A549 (cell line): ENCODE results near the gene MYH11.

Experiments
- CEBPB ChIP-seq, 2 experiments: fragments of >200 bp in 1 of 2; sonication (Bioruptor Twin) in 1 of 2; formaldehyde crosslinking in 1 of 2; IDR thresholded peaks; 2 replicates each; pipeline ENCODE4 v1.6.1; 2012 to 2016
- CTCF ChIP-seq: fragments of >200 bp; sonication (Bioruptor Twin); formaldehyde crosslinking; IDR thresholded peaks from 3 replicates; pipeline ENCODE4 v1.5.1; 2016
- MAFK ChIP-seq: fragments of 450-650 bp; IDR thresholded peaks from 2 replicates; pipeline ENCODE4 v1.6.1; 2014; ENCODE audit not compliant: partially characterized antibody
- MAX ChIP-seq: IDR thresholded peaks from 2 replicates; pipeline ENCODE4 v1.6.1; 2012
- POLR2A ChIP-seq: IDR thresholded peaks from 2 replicates; pipeline ENCODE4 v1.6.1; 2012; ENCODE audit warnings: mild to moderate bottlenecking, low read length
- RAD21 ChIP-seq, 2 experiments: fragments of >200 bp in 1 of 2; sonication (Bioruptor Twin) in 1 of 2; formaldehyde crosslinking in 1 of 2; IDR thresholded peaks in 1 of 2; conservative IDR thresholded peaks in 1 of 2; 2 replicates in 1 of 2; 3 replicates in 1 of 2; pipeline ENCODE4 v1.6.1; 2012 to 2018; ENCODE audit warnings: inconsistent platforms in 1 of 2
- RCOR1 ChIP-seq: fragments of 150-350 bp; IDR thresholded peaks from 2 replicates; pipeline ENCODE4 v1.6.1; 2014; ENCODE audit warnings: antibody characterized with exemption, low read length, low read depth

- TF ChIP-seq MAFK (no peak), CTCF (no peak), CEBPB (IDR thresholded peaks at IDR 0.05) (no peak), RAD21 (conservative IDR thresholded peaks at IDR 0.05 in 1 of 2, IDR thresholded peaks at IDR 0.05 in 1 of 2) (no peak), MAX (no peak), POLR2A (no peak), RCOR1 (no peak)
These were observed 135.8 kb downstream of the MYH11 start for GRCh38 chr16:15721018-15721417.
